Measurements from ENCODE around the gene PTPRG. TPM values are rescaled to one million over a fixed set of nuclear protein-coding genes. Genes with fewer than 3 reads are reported as not detected.

PTPRG gene
- total RNA-seq, 3 donors from 2014 or later: 0.10 to 0.19 (median 0.13) TPM

GRCh38 chr3:61725851-61726333 is 164.5 kb downstream of the PTPRG start:
- Mint-ChIP-seq H3K9me3 (peaks cover 11% of the 10 kb centered on the region), H3K4me3 (no peak overlapping the region), H3K27me3 (ENCODE audit: low read depth) (no peaks in the 10 kb centered on the region), H3K36me3 (ENCODE audit: insufficient read depth) (no peaks in the 10 kb centered on the region), H3K4me1 (ENCODE audit: low read depth) (no peaks in the 10 kb centered on the region)
- DNase-seq: no peak
- no peak for ATAC-seq

GRCh38 chr3:61727435-61727834 is 166.1 kb downstream of the PTPRG start:
- no peaks in the 10 kb centered on the region for H3K4me1 Mint-ChIP-seq (ENCODE audit: low read depth)

GRCh38 chr3:61729038-61729634 is 167.8 kb downstream of the PTPRG start:
- DNase-seq (no peak), ATAC-seq (no peak)
- Mint-ChIP-seq H3K4me1 (ENCODE audit: low read depth) (no peaks in the 10 kb centered on the region), H3K36me3 (ENCODE audit: insufficient read depth) (no peaks in the 10 kb centered on the region), H3K4me3 (no peak overlapping the region), H3K27me3 (ENCODE audit: low read depth) (no peaks in the 10 kb centered on the region), H3K9me3 (peaks cover 11% of the 10 kb centered on the region)

More at GRCh38 chr3:61727435-61727834, 166.1 kb downstream of the PTPRG start:
- ATAC-seq (no peak), DNase-seq (no peak)
- Mint-ChIP-seq H3K36me3 (ENCODE audit: insufficient read depth) (no peaks in the 10 kb centered on the region), H3K9me3 (peaks cover 11% of the 10 kb centered on the region), H3K4me3 (no peak overlapping the region), H3K27me3 (ENCODE audit: low read depth) (no peaks in the 10 kb centered on the region)

- Mint-ChIP-seq H3K4me1 (ENCODE audit: low read depth) (no peaks in the 10 kb centered on the region), H3K36me3 (ENCODE audit: insufficient read depth) (no peaks in the 10 kb centered on the region), H3K4me3 (no peak overlapping the region), H3K9me3 (peaks cover 5% of the 10 kb centered on the region), H3K27me3 (ENCODE audit: low read depth) (no peaks in the 10 kb centered on the region)
- DNase-seq (no peak), ATAC-seq (no peak)
Observed at GRCh38 chr3:61730056-61730455, 168.7 kb downstream of the PTPRG start.

- Mint-ChIP-seq H3K4me1 (ENCODE audit: low read depth) (no peaks in the 10 kb centered on the region), H3K36me3 (ENCODE audit: insufficient read depth) (no peaks in the 10 kb centered on the region), H3K4me3 (no peak overlapping the region), H3K27me3 (ENCODE audit: low read depth) (no peaks in the 10 kb centered on the region), H3K9me3 (peaks cover 2% of the 10 kb centered on the region)
- DNase-seq: no peak
- ATAC-seq: no peak
Observed at GRCh38 chr3:61730577-61731231, 169.3 kb downstream of the PTPRG start.

GRCh38 chr3:61733000-61733399 is 171.6 kb downstream of the PTPRG start:
- ATAC-seq (no peak), DNase-seq (no peak)
- no peaks in the 10 kb centered on the region for H3K36me3 Mint-ChIP-seq (ENCODE audit: insufficient read depth)
- H3K4me3 Mint-ChIP-seq: no peak overlapping the region
- no peaks in the 10 kb centered on the region for H3K4me1 Mint-ChIP-seq (ENCODE audit: low read depth)
- H3K9me3 Mint-ChIP-seq: no peaks in the 10 kb centered on the region
- H3K27me3 Mint-ChIP-seq (ENCODE audit: low read depth): no peaks in the 10 kb centered on the region

- Mint-ChIP-seq H3K9me3 (no peaks in the 10 kb centered on the region), H3K27me3 (ENCODE audit: low read depth) (no peaks in the 10 kb centered on the region), H3K36me3 (ENCODE audit: insufficient read depth) (no peaks in the 10 kb centered on the region), H3K4me3 (no peak overlapping the region), H3K4me1 (ENCODE audit: low read depth) (no peaks in the 10 kb centered on the region)
- ATAC-seq: no peak
- DNase-seq: no peak
Observed at GRCh38 chr3:61733876-61734275, 172.5 kb downstream of the PTPRG start.

- H3K27me3 Mint-ChIP-seq (ENCODE audit: low read depth): no peaks in the 10 kb centered on the region
- DNase-seq (no peak), ATAC-seq (no peak)
- H3K36me3 Mint-ChIP-seq (ENCODE audit: insufficient read depth): no peaks in the 10 kb centered on the region
- H3K4me1 Mint-ChIP-seq (ENCODE audit: low read depth): no peaks in the 10 kb centered on the region
- no peaks in the 10 kb centered on the region for H3K9me3 Mint-ChIP-seq
- no peak overlapping the region for H3K4me3 Mint-ChIP-seq
Observed at GRCh38 chr3:61734749-61735686, 173.6 kb downstream of the PTPRG start.

- no peak for ATAC-seq
- H3K36me3 Mint-ChIP-seq (ENCODE audit: insufficient read depth): no peaks in the 10 kb centered on the region
- no peaks in the 10 kb centered on the region for H3K27me3 Mint-ChIP-seq (ENCODE audit: low read depth)
- no peak for DNase-seq
- H3K9me3 Mint-ChIP-seq: no peaks in the 10 kb centered on the region
- H3K4me3 Mint-ChIP-seq: no peak overlapping the region
- no peaks in the 10 kb centered on the region for H3K4me1 Mint-ChIP-seq (ENCODE audit: low read depth)
Observed at GRCh38 chr3:61736506-61736905, 175.1 kb downstream of the PTPRG start.

GRCh38 chr3:61739640-61740039 is 178.3 kb downstream of the PTPRG start:
- no peaks in the 10 kb centered on the region for H3K36me3 Mint-ChIP-seq (ENCODE audit: insufficient read depth)
- H3K9me3 Mint-ChIP-seq: no peaks in the 10 kb centered on the region
- no peak overlapping the region for H3K4me3 Mint-ChIP-seq
- H3K27me3 Mint-ChIP-seq (ENCODE audit: low read depth): no peaks in the 10 kb centered on the region
- H3K4me1 Mint-ChIP-seq (ENCODE audit: low read depth): no peaks in the 10 kb centered on the region
- DNase-seq: no peak
- ATAC-seq: no peak

GRCh38 chr3:61740494-61740893 is 179.1 kb downstream of the PTPRG start:
- Mint-ChIP-seq H3K36me3 (ENCODE audit: insufficient read depth) (no peaks in the 10 kb centered on the region), H3K4me1 (ENCODE audit: low read depth) (no peaks in the 10 kb centered on the region), H3K27me3 (ENCODE audit: low read depth) (no peaks in the 10 kb centered on the region), H3K4me3 (no peak overlapping the region), H3K9me3 (no peaks in the 10 kb centered on the region)
- ATAC-seq (no peak), DNase-seq (no peak)

- Mint-ChIP-seq H3K4me3 (no peak overlapping the region), H3K9me3 (no peaks in the 10 kb centered on the region), H3K4me1 (ENCODE audit: low read depth) (no peaks in the 10 kb centered on the region), H3K27me3 (ENCODE audit: low read depth) (no peaks in the 10 kb centered on the region), H3K36me3 (ENCODE audit: insufficient read depth) (no peaks in the 10 kb centered on the region)
- DNase-seq: no peak
- no peak for ATAC-seq
Observed at GRCh38 chr3:61741551-61741950, 180.2 kb downstream of the PTPRG start.

- no peak for DNase-seq
- Mint-ChIP-seq H3K4me1 (ENCODE audit: low read depth) (no peaks in the 10 kb centered on the region), H3K4me3 (no peak overlapping the region), H3K36me3 (ENCODE audit: insufficient read depth) (no peaks in the 10 kb centered on the region), H3K27me3 (ENCODE audit: low read depth) (no peaks in the 10 kb centered on the region), H3K9me3 (no peaks in the 10 kb centered on the region)
- ATAC-seq: no peak
Observed at GRCh38 chr3:61742006-61742405, 180.6 kb downstream of the PTPRG start.

GRCh38 chr3:61743067-61743466 is 181.7 kb downstream of the PTPRG start:
- no peaks in the 10 kb centered on the region for H3K36me3 Mint-ChIP-seq (ENCODE audit: insufficient read depth)
- no peaks in the 10 kb centered on the region for H3K27me3 Mint-ChIP-seq (ENCODE audit: low read depth)
- H3K4me3 Mint-ChIP-seq: no peak overlapping the region
- DNase-seq: no peak
- ATAC-seq: no peak
- H3K9me3 Mint-ChIP-seq: no peaks in the 10 kb centered on the region
- no peaks in the 10 kb centered on the region for H3K4me1 Mint-ChIP-seq (ENCODE audit: low read depth)
